Measurements from ENCODE around the gene PRPF38B.

- TF ChIP-seq, protein P1, sequence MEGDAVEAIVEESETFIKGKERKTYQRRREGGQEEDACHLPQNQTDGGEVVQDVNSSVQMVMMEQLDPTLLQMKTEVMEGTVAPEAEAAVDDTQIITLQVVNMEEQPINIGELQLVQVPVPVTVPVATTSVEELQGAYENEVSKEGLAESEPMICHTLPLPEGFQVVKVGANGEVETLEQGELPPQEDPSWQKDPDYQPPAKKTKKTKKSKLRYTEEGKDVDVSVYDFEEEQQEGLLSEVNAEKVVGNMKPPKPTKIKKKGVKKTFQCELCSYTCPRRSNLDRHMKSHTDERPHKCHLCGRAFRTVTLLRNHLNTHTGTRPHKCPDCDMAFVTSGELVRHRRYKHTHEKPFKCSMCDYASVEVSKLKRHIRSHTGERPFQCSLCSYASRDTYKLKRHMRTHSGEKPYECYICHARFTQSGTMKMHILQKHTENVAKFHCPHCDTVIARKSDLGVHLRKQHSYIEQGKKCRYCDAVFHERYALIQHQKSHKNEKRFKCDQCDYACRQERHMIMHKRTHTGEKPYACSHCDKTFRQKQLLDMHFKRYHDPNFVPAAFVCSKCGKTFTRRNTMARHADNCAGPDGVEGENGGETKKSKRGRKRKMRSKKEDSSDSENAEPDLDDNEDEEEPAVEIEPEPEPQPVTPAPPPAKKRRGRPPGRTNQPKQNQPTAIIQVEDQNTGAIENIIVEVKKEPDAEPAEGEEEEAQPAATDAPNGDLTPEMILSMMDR (IDR thresholded peaks at IDR 0.05; ENCODE audit: low read length) = no peak
- no peak for TF ChIP-seq EZH2phosphoT487 (IDR thresholded peaks at IDR 0.05; ENCODE audit: low read length)
- TF ChIP-seq EZH2 (optimal IDR thresholded peaks at IDR 0.05; ENCODE audit: low read depth, low read length) = no peak
These were observed 40.3 kb downstream of the PRPF38B start for GRCh38 chr1:108732398-108732797.

Data from MM.1S (cell line).